Activated T-helper 1 cell treated with anti-CD3 and anti-CD28 coated beads, Interleukin-2, amount 50 U/mL, for 16 hours (primary cell): Measurements from ENCODE around the gene GNG2.

Experiments used
- DNase-seq, 2 donors: peaks; one replicate each; pipeline ENCODE4 v3.0.0-alpha.2; 2020; ENCODE audit warnings: low read depth in 1 of 2, low spot score in 1 of 2

Gene GNG2

GRCh38 chr14:51855234-51855633 lies 5.2 kb upstream of the GNG2 start:
- DNase-seq = no peak

GRCh38 chr14:51856792-51857296 lies 3.6 kb upstream of the GNG2 start:
- no peak for DNase-seq

GRCh38 chr14:51859131-51859530 lies 1.3 kb upstream of the GNG2 start:
- DNase-seq = no peak

- DNase-seq = no peak
Measured at GRCh38 chr14:51860825-51861499, 550 bp downstream of the GNG2 start.

GRCh38 chr14:51862176-51862796 lies 1.9 kb downstream of the GNG2 start:
- DNase-seq = no peak

GRCh38 chr14:51862860-51863259 lies 2.4 kb downstream of the GNG2 start:
- DNase-seq = no peak

- no peak for DNase-seq
Measured at GRCh38 chr14:51865953-51866747, 5.7 kb downstream of the GNG2 start.

- DNase-seq = no peak
Measured at GRCh38 chr14:51867741-51868140, 7.3 kb downstream of the GNG2 start.

GRCh38 chr14:51868405-51868804 lies 8.0 kb downstream of the GNG2 start:
- DNase-seq = no peak

- peak in 1 of 2 donors; percentile 40 for DNase-seq
Measured at GRCh38 chr14:51869411-51870100, 9.1 kb downstream of the GNG2 start.

GRCh38 chr14:51870606-51871005 lies 10.2 kb downstream of the GNG2 start:
- DNase-seq = no peak

GRCh38 chr14:51871846-51872245 lies 11.4 kb downstream of the GNG2 start:
- no peak for DNase-seq

- no peak for DNase-seq
Measured at GRCh38 chr14:51872396-51872795, 12.0 kb downstream of the GNG2 start.

- no peak for DNase-seq
Measured at GRCh38 chr14:51873221-51873893, 12.9 kb downstream of the GNG2 start.

GRCh38 chr14:51877810-51878209 lies 17.4 kb downstream of the GNG2 start:
- no peak for DNase-seq

- DNase-seq = no peak
Measured at GRCh38 chr14:51879170-51879569, 18.8 kb downstream of the GNG2 start.

GRCh38 chr14:51880835-51881580 lies 20.6 kb downstream of the GNG2 start:
- no peak for DNase-seq

- DNase-seq = no peak
Measured at GRCh38 chr14:51881636-51882035, 21.2 kb downstream of the GNG2 start.

- DNase-seq = no peak
Measured at GRCh38 chr14:51883232-51883631, 22.8 kb downstream of the GNG2 start.
